ENCODE data around the gene SDCCAG8.
A peak's percentile ranks its signal among the peaks of the same experiment; 100 is the strongest.
"Not testable (repeated sequence)": the region's sequence is repeated elsewhere in the genome, so short reads cannot be mapped to it uniquely, and the experiment has no call there.

Gene SDCCAG8

DNA sequence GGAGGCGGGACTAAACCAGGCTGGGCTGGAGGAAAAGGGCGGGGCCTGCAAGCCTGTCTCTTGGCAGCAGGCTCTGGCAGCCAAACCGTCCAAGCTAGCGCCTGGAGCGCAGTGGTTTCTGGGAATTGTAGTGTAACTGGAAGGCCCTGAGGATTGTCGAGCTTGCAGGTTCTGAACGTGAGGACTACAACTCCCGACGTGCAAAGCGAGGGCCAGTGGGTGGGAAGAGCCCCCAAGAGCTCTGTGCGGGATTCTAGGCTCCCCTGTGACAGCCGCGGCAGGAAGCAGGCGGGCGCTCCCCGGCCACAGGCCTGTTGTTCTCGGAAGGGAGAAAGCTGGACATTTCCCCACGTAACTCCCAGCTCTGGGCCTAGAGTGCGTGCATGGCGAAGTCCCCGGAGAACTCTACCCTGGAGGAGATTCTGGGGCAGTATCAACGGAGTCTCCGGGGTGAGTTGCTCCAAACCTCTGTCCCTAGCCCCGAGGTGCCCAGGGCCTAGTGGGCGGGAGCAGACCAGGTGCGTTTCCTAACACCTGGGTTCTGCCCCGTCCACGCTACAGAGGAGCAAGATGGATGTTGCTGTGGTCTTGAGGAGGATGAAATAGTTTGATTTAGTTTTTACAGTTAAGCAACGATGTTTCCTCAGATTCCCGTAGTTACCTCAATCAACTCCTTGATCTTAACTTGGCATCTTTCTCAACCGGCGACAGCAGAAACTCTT is at the start of gene SDCCAG8:
SDCCAG8 (plus strand) TSS at position 251 of the 722 bp plus-strand sequence; CDS start at position 384, 133 bp downstream.
- DNase-seq (ENCODE audit: low spot score) = peak; percentile 9

DNA sequence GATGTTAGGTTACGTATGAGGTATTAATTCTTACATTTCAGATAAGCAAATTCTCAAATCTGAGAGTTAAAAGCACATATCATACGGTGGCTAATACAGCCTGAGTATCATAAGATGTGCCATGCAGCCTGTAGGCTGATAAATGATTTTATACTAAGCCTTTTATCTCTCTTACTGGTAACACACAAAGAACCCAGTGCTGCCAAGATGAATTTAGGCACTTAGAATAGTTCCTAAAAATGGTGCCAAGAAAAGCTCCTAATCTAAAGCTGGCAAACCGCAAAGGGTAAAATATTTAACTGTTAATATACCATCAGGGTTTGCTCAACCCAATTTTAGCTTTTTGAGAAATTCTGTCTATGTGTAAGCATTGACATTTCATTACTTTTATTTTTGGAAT is 43.9 kb upstream of the SDCCAG8 start:
- DNase-seq (ENCODE audit: low spot score) = not testable (repeated sequence)

DNA sequence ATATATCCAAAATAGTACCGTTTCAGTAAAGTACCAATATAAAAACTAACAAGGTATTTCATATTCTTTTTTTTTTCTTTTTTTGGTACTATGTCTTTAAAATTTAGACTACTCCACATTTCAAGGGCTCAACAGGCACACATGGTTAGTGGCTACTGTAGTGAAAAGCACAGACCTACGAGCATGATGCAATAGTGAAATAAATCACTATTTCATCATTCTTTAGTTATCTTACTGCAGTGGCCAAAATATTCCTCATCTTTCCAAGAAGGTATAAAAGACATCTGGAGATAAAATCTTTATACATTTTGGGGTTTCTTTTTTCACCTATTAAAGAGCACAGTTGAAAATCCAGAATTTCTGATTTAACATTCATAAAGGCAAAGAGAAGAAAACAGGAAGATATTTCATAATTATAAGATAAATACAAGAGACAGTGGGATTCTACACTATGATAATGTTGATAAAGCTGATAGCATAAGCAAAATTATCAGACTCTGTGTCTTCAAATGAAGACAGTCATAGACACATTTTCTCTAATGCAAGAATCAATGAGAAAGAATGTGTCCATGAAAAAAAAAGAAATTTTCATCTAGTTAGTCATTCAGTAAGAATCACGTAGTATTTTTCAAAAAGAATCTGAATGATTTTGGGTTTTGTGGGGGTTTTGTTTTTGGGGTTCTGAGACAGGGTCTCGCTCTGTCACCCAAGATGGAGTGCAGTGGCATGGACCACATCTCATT is 42.6 kb upstream of the SDCCAG8 start:
- DNase-seq (ENCODE audit: low spot score) = peak; percentile 2

DNA sequence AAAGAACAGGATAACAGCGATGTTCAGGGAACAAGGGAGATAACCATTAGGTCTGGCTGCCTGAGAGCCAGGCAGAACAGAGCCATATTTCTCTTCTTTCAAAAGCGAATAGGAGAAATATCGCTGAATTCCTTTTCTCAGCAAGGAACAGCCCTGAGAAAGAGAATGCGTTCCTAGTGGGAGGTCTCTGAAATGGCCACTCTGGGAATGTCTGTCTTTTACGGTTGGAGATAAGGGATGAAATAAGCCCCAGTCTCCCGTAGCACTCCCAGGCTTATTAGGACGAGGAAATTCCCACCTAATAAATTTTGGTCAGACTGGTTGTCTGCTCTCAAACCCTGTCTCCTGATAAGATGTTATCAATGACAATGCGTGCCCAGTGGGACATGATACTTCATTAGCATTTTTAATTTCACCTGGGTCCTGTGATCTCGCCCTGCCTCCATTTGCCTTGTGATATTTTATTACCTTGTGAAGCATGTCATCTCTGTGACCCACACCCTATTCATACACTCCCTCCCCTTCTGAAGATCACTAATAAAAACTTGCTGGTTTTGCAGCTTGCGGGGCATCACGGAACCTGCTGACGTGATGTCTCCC is 40.5 kb upstream of the SDCCAG8 start:
- not testable (repeated sequence) for DNase-seq (ENCODE audit: low spot score)

DNA sequence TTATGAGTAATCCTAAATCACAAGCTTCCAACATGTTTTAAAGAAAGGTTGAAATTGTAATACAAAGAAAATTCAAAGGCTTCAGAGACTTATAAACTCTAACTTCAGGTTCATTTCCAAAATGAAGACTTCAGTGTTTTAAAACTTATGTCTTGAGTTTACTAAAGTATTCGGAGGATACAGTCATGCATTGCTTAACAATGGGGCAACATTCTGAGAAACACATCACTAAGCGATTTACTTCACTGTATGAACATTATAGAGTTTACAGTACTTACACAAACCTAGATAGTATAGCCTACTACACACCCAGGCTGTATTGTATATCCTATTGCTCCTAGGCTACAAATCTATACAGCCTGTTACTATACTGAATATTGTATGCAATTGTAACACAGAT is 39.1 kb upstream of the SDCCAG8 start:
- no peak for DNase-seq (ENCODE audit: low spot score)

DNA sequence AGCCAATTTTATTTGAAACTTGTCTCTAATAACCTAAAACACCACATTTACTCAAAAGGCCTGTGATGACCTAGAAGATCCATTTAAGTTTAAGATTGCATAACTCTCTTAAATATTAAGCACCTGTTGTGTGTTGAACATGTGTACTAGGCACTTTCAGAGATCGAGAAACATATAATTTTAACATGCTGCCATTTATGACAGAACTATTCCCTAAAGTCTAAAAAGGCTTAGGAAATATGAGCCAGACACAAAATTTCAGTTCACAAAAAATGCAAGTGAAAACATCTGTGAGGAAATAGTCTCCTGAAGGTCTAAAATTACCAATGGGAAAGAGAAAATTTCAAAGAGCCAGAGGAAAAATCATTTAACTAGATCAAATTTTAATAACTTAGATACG is 38.5 kb upstream of the SDCCAG8 start:
- no peak for DNase-seq (ENCODE audit: low spot score)

DNA sequence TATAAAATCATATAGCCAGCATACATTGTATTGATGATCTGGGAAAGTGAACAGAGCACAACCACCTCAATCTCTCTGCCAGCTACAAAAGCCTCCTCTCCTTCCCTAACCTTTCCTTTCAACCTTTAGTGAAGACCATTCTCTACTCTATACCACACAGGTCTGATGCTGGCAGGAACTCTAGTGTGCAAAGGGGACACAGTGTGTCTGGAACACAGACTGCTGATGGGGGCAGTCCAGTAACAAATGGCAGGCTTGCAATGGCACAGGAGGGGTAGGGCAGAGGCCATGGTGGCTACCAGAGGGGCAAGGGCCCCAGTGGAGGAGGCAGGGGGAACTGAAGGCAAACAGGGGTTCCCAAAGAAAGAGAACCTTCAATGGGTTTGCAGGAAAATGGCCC is 37.8 kb upstream of the SDCCAG8 start:
- DNase-seq (ENCODE audit: low spot score) = no peak

DNA sequence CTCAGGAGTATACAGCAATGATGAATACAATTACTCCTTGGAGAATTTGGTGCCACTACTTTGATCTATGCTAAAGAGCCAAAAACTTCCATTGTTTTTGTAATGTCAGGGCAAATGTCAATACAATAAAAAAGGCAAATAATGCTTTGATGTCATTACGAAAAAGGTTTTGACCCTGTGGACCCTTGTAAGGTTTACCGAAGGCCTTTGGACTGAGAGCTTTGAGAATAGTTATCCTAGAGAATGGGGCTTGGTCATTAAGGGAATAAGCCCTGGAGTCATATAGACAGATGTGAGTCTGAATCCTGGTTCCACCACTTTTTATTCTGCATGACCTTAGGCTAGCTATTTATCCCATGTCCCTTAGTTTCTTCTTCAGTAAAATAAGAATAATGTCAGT is 28.2 kb upstream of the SDCCAG8 start:
- DNase-seq (ENCODE audit: low spot score) = no peak

DNA sequence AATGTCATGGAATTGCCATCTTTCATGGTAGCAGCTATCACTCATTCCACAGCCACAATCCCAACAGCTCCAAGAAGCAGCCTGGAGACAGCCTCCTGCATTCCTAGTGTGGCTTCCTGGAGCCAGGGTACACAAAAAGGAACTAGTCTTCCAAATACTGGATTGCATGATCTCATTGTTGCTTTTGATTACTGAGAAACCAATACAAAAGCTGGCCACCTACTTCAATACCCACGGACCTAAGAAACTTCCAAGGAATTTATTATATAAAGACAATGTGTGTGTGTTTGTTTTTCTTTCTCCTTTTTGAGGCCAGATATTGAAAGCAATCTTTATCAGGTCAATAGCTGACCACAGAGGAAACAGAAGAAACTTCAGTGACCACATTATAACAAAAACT is 26.3 kb upstream of the SDCCAG8 start:
- no peak for DNase-seq (ENCODE audit: low spot score)

DNA sequence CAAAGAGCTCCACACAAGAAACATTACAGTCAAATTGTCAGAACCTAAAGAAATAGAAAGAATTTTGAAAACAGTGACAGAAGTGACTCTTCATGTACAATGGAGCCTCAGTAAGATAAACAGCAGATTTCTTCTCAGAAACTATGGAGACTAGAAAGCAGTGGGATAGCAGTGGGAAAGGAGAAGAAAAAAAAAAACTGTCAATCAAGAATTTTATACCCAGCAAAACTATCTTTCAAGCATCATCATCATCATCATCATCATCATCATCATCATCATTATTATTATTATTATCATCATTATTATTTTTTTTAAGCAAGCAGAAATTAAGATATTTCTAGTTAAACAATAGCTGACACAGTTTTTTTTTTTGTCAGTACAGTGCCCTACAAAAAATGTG is 24.9 kb upstream of the SDCCAG8 start:
- DNase-seq (ENCODE audit: low spot score) = peak; percentile 39

DNA sequence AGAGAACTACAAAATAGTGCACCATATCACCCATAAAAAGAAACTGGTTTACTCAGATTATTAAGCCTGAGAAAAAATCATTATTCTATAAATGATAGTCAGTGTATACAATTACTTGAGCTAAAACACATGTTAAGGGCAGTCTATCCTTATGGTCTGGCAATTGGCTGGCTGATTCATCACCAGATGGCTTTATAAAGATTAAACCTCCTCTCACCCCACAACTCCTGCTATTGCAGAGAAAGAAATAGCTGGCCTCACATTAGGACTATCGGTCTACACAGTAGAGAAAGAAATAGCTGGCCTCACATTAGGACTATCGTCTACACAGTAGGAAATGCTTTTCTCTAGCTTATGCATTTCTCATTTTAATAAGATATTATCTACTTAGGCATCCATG is 21.9 kb upstream of the SDCCAG8 start:
- DNase-seq (ENCODE audit: low spot score) = no peak

DNA sequence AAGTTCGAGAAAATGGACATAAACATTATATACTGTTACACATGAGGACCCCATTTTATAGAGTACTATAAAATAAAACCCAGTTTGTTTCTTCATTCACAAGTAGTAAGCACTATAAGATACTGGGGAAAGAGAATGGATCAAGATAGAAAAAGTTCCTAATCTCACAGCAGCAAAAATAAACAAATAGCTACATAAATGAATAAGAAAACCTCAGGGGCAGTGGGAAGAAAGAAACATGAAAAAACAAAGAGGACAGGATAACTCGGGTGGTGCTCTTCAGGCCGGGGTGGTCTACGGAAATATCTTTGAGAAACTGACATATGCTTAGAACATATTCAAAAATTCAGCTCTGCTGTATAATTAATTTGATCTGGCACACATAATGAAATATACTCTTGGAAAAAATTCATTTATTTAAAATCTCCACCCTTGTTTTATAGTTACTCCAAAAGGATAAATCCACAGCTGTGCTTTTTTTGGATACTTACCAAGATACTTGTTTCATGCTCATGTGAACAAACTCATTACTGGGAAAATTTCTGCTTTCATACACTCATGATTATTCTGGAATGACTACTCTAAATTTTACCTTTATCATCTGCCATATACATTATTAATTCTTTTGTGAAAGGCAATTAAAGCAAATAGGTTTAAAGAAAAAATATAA is 20.7 kb upstream of the SDCCAG8 start:
- DNase-seq (ENCODE audit: low spot score) = no peak

DNA sequence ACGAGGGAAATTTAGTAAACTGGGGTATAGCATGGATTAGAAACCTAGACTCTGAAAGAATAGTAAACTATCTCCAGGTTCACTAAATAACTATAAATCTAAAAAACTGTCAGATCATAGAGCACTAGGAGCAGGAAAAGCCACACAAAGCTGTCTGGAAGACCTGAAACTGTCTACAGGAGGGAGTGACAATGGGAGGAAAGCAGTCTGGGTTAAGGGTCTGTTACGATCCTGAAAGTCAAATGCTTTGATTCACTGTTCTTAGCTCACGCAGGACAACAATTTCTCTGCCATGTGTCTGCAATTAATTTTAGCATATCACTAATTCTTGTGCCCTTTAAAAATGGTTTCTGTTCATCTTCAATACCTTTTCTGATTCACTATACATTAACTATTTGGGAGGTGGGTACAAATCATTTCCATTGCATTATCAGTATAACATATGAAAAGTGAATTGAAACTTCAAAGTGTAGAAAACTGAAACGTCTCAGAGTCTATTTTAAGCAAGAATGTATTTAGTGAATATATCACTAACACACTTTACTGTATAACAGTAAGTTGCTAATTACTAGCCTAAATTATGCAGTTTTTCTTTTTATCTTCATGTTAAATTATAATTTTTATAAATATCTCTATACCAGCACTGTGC is 19.1 kb upstream of the SDCCAG8 start:
- DNase-seq (ENCODE audit: low spot score) = no peak

DNA sequence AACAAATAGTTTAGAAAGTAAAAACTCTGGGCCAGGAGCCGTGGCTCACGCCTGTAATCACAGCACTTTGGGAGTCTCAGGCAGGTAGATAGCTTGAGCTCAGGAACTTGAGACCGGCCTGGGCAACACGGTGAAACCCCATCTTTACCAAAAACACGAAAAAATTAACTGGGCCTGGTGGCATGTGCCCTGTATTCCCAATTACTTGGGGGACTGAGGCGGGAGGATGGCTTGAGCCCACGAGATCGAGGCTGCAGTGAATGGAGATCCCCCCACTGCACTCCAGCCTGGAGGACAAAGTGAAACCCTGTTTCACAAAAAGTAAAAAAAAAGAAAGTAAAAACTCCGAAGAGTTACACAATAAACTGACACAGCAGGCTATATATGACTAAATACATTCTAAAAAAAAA is 11.4 kb upstream of the SDCCAG8 start:
- DNase-seq (ENCODE audit: low spot score) = no peak

DNA sequence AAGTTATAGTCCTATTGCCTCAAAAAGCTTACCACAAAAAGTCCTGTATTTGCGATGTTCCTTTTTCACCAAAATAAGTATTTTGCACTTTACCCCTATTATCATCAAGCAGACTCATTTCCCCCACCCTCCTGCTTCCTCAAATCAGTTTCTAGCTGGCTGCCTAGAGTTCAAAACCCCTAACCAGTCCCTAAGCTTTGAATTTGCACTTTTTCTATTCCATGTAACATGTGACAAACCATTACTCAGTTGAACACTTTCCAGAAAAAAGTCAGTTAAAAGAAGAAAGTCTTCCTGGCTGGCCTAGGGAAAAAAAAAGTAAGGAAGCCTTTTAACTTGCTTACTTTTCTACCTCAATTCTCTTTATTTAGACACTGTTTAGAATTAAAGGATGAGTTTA is 8.9 kb upstream of the SDCCAG8 start:
- DNase-seq (ENCODE audit: low spot score) = no peak

DNA sequence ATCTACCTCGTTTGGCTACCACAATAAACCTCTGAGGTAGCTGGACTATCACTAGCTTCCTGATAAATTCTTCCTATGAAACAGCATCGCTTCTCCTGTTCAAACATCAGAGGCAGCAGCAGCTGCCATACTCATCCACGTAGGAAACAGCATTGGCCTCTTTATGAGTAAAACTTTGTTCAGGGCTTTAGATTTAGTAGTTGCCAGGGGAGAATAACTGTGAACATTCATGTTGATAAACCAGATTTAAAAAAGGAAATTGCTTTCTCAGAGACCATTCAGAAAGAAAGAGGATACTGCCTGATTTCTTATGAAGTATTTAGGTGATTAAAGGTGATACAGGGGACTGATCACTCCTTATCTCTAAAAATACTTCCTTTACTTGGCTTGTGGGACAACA is 7.9 kb upstream of the SDCCAG8 start:
- no peak for DNase-seq (ENCODE audit: low spot score)

DNA sequence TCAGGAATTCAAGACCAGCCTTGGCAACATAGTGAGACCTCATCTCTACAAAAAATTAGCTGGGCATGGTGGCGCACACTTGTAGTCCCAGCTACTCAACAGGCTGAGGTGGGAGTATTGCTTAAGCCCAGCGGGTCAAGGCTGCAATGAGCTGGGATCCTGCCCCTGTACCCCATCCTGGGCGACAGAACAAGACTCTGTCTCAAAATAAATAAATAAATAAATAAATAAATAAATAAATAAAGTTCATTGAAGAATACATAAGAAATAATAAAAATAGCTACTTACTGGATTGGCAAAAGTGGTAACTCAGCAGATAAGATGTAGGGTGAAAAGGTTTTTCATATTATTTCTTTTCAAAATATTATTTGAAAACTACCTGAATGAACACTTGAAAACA is 6.6 kb upstream of the SDCCAG8 start:
- no peak for DNase-seq (ENCODE audit: low spot score)

DNA sequence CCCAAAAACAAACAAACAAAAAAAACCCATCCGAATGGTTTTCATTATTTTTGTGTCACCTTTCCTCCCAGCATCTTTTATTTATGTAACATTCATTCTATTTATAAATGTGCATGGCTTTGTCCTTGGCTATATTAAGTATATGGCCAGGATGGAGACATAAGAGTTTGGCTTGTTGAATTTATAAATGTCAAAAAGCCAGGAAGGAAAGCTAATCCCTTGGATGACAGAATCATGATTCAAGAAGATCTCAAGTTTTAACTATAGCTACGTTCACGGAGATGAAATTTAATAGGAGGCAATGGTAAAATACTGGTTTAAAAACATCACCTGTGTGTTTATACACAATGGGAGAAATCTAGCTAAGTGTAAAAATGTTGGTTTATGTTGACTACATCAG is 5.7 kb upstream of the SDCCAG8 start:
- DNase-seq (ENCODE audit: low spot score) = no peak

DNA sequence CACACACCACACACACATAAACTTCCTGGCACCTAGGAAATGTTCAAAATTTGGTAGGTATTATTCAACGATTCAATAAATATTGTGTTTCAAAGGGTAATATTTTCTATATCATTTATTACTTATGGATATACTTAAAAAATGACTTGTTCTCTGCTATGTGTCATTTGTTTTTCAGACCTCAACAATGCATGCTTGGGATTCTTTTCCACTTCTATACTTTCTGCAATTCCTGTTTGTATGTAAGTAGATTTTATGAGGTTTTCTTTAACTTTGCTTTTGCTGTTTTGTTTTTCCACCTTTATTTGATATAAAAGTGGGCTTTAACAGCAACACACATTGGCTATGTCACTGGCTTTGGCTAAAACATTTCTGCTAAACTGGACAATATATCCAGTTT is 4.3 kb upstream of the SDCCAG8 start:
- no peak for DNase-seq (ENCODE audit: low spot score)

DNA sequence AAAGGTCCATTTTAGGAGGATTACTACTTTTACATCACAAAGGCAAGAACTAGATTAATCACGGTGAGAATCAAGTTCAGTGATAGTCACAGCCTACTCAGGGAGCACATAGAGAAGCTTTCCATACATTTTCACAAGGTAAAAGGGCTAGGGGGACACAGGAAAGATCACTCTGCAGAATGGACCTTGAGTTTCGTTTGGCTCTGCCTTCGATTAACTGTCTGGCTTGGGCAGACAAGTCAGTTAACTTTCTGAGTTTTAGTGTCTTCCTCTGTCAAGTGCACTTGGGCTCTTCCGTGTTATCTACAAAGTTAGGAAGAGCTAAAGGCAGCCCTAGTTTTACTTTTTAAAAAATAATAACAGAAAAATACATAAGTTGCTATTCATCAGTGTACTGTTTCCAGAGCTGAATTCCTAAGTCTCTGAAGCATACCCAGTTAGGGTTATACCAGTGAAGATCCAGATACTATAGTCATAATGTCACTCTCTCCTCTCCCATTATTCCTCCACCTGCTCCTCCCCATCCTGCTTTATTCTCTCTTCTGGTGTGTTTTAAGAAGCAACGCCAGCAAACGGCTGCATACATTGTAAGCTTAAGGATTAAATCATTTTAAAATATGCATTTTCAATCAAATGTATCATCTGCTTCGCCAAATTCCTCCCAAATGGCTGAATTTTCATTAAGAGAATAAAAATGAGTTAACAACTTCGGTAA is 2.5 kb upstream of the SDCCAG8 start:
- no peak for DNase-seq (ENCODE audit: low spot score)

DNA sequence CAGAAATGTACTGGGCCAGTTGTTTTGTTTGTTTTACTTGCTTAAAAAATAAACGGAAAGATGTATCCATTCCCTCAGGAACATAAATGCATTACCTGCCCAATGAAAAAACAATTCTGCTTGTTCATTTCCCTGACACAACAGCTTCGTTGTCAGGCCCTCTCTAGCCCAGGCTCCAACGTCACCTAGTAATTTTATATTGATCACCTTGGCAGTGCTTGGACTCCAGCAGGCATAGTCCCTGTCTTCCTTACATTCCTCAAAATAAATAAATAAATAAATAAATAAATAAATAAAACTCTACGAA is 2.0 kb upstream of the SDCCAG8 start:
- DNase-seq (ENCODE audit: low spot score) = no peak

Data from RKO (cell line).